Stomach (tissue), 9 donors: ENCODE data around the gene RTCA. TPM values are rescaled to one million over a fixed set of nuclear protein-coding genes. Genes with fewer than 3 reads are reported as not detected.

Experiments
- DNase-seq, 2 donors: peaks; one replicate each; pipeline versions ENCODE4 v3.0.0 to v3.0.0-alpha.2; 2013 to 2019
- H3K27ac ChIP-seq, 5 donors: fragments of 200-600 bp in 4 of 5; sonication (generic) in 4 of 5; one replicate each; pipeline ENCODE4 v1.5.1; 2013 to 2019; ENCODE audit warnings: mild to moderate bottlenecking in 1 of 5, moderate library complexity in 1 of 5
- H3K27me3 ChIP-seq, 3 donors: fragments of 200-600 bp; sonication (generic); one replicate each; pipeline ENCODE4 v1.5.1; 2017 to 2019; ENCODE audit warnings: mixed run types in 1 of 3
- H3K36me3 ChIP-seq, 4 donors: fragments of 200-600 bp; sonication (generic); 1 replicate in 3 of 4; 2 replicates in 1 of 4; pipeline ENCODE4 v1.5.1; 2016 to 2019
- H3K4me1 ChIP-seq, 4 donors: fragments of 200-600 bp; sonication (generic); one replicate each; pipeline ENCODE4 v1.5.1; 2016 to 2019
- H3K4me3 ChIP-seq, 4 donors: fragments of 200-600 bp; sonication (generic) in 3 of 4; one replicate each; pipeline ENCODE4 v1.5.1; 2016 to 2019; ENCODE audit warnings: mild to moderate bottlenecking in 1 of 4
- H3K9me3 ChIP-seq, 4 donors: fragments of 200-600 bp; sonication (generic); one replicate each; pipeline ENCODE4 v1.5.1; 2016 to 2019
- CTCF ChIP-seq, 7 experiments: fragments of 450-650 bp in 4 of 7; fragments of 200-600 bp in 3 of 7; sonication (generic) in 3 of 7; IDR thresholded peaks; one replicate each; pipeline ENCODE4 v1.5.1; 2016 to 2019; ENCODE audit warnings: antibody characterized with exemption in 7 of 7, control low read depth in 2 of 7, mild to moderate bottlenecking in 1 of 7
- EP300 ChIP-seq: sonication (generic); formaldehyde crosslinking; IDR thresholded peaks from one replicate; pipeline ENCODE4 v1.6.1; 2017; ENCODE audit warnings: antibody characterized with exemption
- POLR2A ChIP-seq, 4 donors: fragments of 450-650 bp; IDR thresholded peaks; one replicate each; pipeline ENCODE4 v1.6.1; 2016; ENCODE audit warnings: antibody characterized with exemption in 4 of 4, control low read depth in 2 of 4, mild to moderate bottlenecking in 1 of 4, moderate library complexity in 1 of 4
- POLR2AphosphoS5 ChIP-seq, 3 donors: sonication (generic); formaldehyde crosslinking; IDR thresholded peaks; one replicate each; pipeline ENCODE4 v1.6.1; 2016; ENCODE audit warnings: antibody characterized with exemption in 3 of 3
- WGBS, 5 donors: extraction: QIAGEN DNeasy Blood & Tissue Kit in 3 of 5; methylation state at CpG; one replicate each; pipeline versions ENCODE4 v1.1.5 to v1.1.7; 2013 to 2018; 5-methylcytosine and 5-hydroxymethylcytosine counted together
- intact Hi-C: fragments of 100-400 bp; cut with DNase I; formaldehyde crosslinking; loops from one replicate; pipeline ENCODE4 v1.15.1; 2023; ENCODE audit warnings: low total_unique reads
- polyA plus RNA-seq, 3 donors: library from polyadenylated mRNA; stranded (reverse); fragments of 200-250 nt; gene quantifications; one replicate each; pipeline ENCODE4 v1.2.3, GENCODE V29; 2013
- total RNA-seq, 5 donors: library from RNA; depleted of rRNA; stranded (reverse); fragments of >200 nt; gene quantifications; one replicate each; pipeline versions ENCODE4 v1.1.0 to v1.2.3, GENCODE V29; 2014 to 2016
- donor health status: healthy with polysubstance abuse.
- donor health status: Bipolar disorder and iron deficiency.
- donor health status: healthy.

The RTCA gene
- total and polyA plus RNA-seq, 8 donors, result 16.5 to 51.9 (median 22.3) TPM

- H3K9me3 ChIP-seq, result no peaks in the 10 kb centered on the region
- H3K27ac ChIP-seq, result no peak overlapping the region
- H3K36me3 ChIP-seq, result peaks cover 21 to 56% (median 55%) of the 10 kb centered on the region in 4 donors
- no peaks in the 10 kb centered on the region for H3K27me3 ChIP-seq
- intact Hi-C loops, result no loop called here
- TF ChIP-seq EP300 (no peak), POLR2AphosphoS5 (IDR thresholded peaks at IDR 0.05) (no peak), POLR2A (IDR thresholded peaks at IDR 0.05) (no peak)
- H3K4me1 ChIP-seq, result peaks cover 9 to 68% (median 41%) of the 10 kb centered on the region in 4 donors
- 93 to 100% (median 98%) methylated on average over 4 of the region's 4 CpGs for WGBS, 5 donors
- H3K4me3 ChIP-seq, result no peak overlapping the region
- no peak for DNase-seq
Observed at GRCh38 chr1:100268202-100268601, 2.2 kb downstream of the RTCA start.

- intact Hi-C loops, result no loop called here
- Histone ChIP-seq H3K9me3 (no peaks in the 10 kb centered on the region), H3K36me3 (peaks cover 55 to 100% (median 99%) of the 10 kb centered on the region in 4 donors), H3K27ac (no peak overlapping the region), H3K4me1 (peaks cover 0 to 22% (median 11%) of the 10 kb centered on the region in 4 donors), H3K27me3 (no peaks in the 10 kb centered on the region), H3K4me3 (no peak overlapping the region)
- 52 to 60% (median 56%) methylated on average over 1 of the region's 1 CpG for WGBS, 5 donors
- TF ChIP-seq EP300, result no peak
- no peak for TF ChIP-seq POLR2AphosphoS5 (IDR thresholded peaks at IDR 0.05)
- no peak for TF ChIP-seq POLR2A (IDR thresholded peaks at IDR 0.05)
- no peak for TF ChIP-seq CTCF (IDR thresholded peaks at IDR 0.05)
- no peak for DNase-seq
Observed at GRCh38 chr1:100277866-100278265, 11.8 kb downstream of the RTCA start.

- Histone ChIP-seq H3K27ac (peak overlapping the region in 1 of 5 donors; percentile 20), H3K27me3 (no peaks in the 10 kb centered on the region), H3K9me3 (no peaks in the 10 kb centered on the region), H3K4me1 (peaks cover 0 to 22% (median 11%) of the 10 kb centered on the region in 4 donors), H3K4me3 (no peak overlapping the region), H3K36me3 (peaks cover 45 to 99% (median 95%) of the 10 kb centered on the region in 4 donors)
- DNase-seq, result no peak
- TF ChIP-seq POLR2AphosphoS5 (IDR thresholded peaks at IDR 0.05) (no peak), EP300 (no peak), CTCF (IDR thresholded peaks at IDR 0.05) (no peak), POLR2A (IDR thresholded peaks at IDR 0.05) (no peak)
- 54 to 79% (median 56%) methylated on average over 3 of the region's 3 CpGs for whole genome bisulfite sequencing, 5 donors
- intact Hi-C loops, result no loop called here
Observed at GRCh38 chr1:100279358-100279923, 13.4 kb downstream of the RTCA start.

GRCh38 chr1:100279954-100280682 lies 14.1 kb downstream of the RTCA start:
- WGBS, 5 donors, result 24 to 59% (median 40%) methylated on average over 2 of the region's 2 CpGs

GRCh38 chr1:100284591-100284990 lies 18.6 kb downstream of the RTCA start:
- peaks cover 0 to 13% (median 4%) of the 10 kb centered on the region in 4 donors for H3K4me1 ChIP-seq
- no peaks in the 10 kb centered on the region for H3K9me3 ChIP-seq
- H3K4me3 ChIP-seq, result no peak overlapping the region
- 96 to 98% (median 97%) methylated on average over 5 of the region's 5 CpGs for WGBS, 5 donors
- DNase-seq, result no peak
- intact Hi-C loops, result loop anchor here (10.0 kb wide), 1 partner anchor 180 kb away; no protein-coding TSS in a partner anchor
- TF ChIP-seq CTCF (IDR thresholded peaks at IDR 0.05) (no peak), EP300 (no peak), POLR2AphosphoS5 (IDR thresholded peaks at IDR 0.05) (no peak), POLR2A (IDR thresholded peaks at IDR 0.05) (no peak)
- no peak overlapping the region for H3K27ac ChIP-seq
- H3K36me3 ChIP-seq, result peaks cover 49 to 99% (median 96%) of the 10 kb centered on the region in 4 donors
- H3K27me3 ChIP-seq, result no peaks in the 10 kb centered on the region

More at GRCh38 chr1:100279954-100280682, 14.1 kb downstream of the RTCA start:
- H3K9me3 ChIP-seq, result no peaks in the 10 kb centered on the region
- TF ChIP-seq POLR2AphosphoS5 (IDR thresholded peaks at IDR 0.05) (peak in 1 of 3 donors; percentile 31), EP300 (no peak)
- peak in 1 of 2 donors; percentile 43 for DNase-seq
- peaks cover 0 to 22% (median 11%) of the 10 kb centered on the region in 4 donors for H3K4me1 ChIP-seq
- no peak overlapping the region for H3K27ac ChIP-seq
- intact Hi-C loops, result loop anchor here (10.0 kb wide), 1 partner anchor 185 kb away; no protein-coding TSS in a partner anchor
- H3K36me3 ChIP-seq, result peaks cover 45 to 99% (median 95%) of the 10 kb centered on the region in 4 donors
- no peaks in the 10 kb centered on the region for H3K27me3 ChIP-seq
- no peak overlapping the region for H3K4me3 ChIP-seq
